Gastroesophageal sphincter (tissue), 4 donors: Measurements from ENCODE around the gene TRIM45. TPM values are rescaled to one million over a fixed set of nuclear protein-coding genes. Genes with fewer than 3 reads are reported as not detected.

Experiments
- ATAC-seq: fragments of 150-250 bp; one replicate; pipeline ENCODE4 v1.9.1; 2016; ENCODE audit warnings: mild to moderate bottlenecking, moderate library complexity
- H3K27ac ChIP-seq, 4 donors: fragments of 200-600 bp; sonication (generic) in 3 of 4; 1 replicate in 3 of 4; 2 replicates in 1 of 4; pipeline ENCODE4 v1.5.1; 2016 to 2019
- H3K27me3 ChIP-seq: fragments of 200-600 bp; sonication (generic); one replicate; pipeline ENCODE4 v1.5.1; 2019
- H3K36me3 ChIP-seq, 2 donors: fragments of 200-600 bp; sonication (generic); one replicate each; pipeline ENCODE4 v1.5.1; 2019; ENCODE audit warnings: control low read depth in 1 of 2
- H3K4me1 ChIP-seq, 3 donors: fragments of 200-600 bp; sonication (generic); 1 replicate in 2 of 3; 2 replicates in 1 of 3; pipeline ENCODE4 v1.5.1; 2016 to 2019; ENCODE audit warnings: control low read depth in 2 of 3
- H3K4me3 ChIP-seq, 2 donors: fragments of 200-600 bp; sonication (generic); one replicate each; pipeline ENCODE4 v1.5.1; 2019; ENCODE audit warnings: mild to moderate bottlenecking in 1 of 2, moderate library complexity in 1 of 2
- H3K9me3 ChIP-seq, 3 donors: fragments of 200-600 bp; sonication (generic); one replicate each; pipeline ENCODE4 v1.5.1; 2017 to 2019; ENCODE audit warnings: control low read depth in 2 of 3
- EP300 ChIP-seq: sonication (generic); formaldehyde crosslinking; IDR thresholded peaks from one replicate; pipeline ENCODE4 v1.6.1; 2017; ENCODE audit warnings: antibody characterized with exemption, mild to moderate bottlenecking
- POLR2A ChIP-seq, 2 donors: fragments of 450-650 bp; IDR thresholded peaks; one replicate each; pipeline ENCODE4 v1.6.1; 2017; ENCODE audit warnings: antibody characterized with exemption in 2 of 2, mild to moderate bottlenecking in 2 of 2, moderate library complexity in 1 of 2
- POLR2AphosphoS5 ChIP-seq: sonication (generic); formaldehyde crosslinking; IDR thresholded peaks from one replicate; pipeline ENCODE4 v1.6.1; 2017; ENCODE audit warnings: antibody characterized with exemption
- WGBS, 2 donors: methylation state at CpG; one replicate each; pipeline ENCODE4 v1.1.5; 2018; ENCODE audit warnings: low coverage in 1 of 2; 5-methylcytosine and 5-hydroxymethylcytosine counted together
- total RNA-seq, 4 donors: library from RNA; depleted of rRNA; stranded (reverse); fragments of >200 nt; gene quantifications; one replicate each; pipeline ENCODE4 v1.1.0, GENCODE V29; 2016
- TF ChIP-seq, protein P1 (sequence below), 4 experiments: fragments of 200-600 bp in 2 of 4; fragments of 450-650 bp in 2 of 4; sonication (generic) in 1 of 4; IDR thresholded peaks; one replicate each; pipeline ENCODE4 v1.5.1; 2017 to 2019; ENCODE audit warnings: antibody characterized with exemption in 4 of 4, mild to moderate bottlenecking in 2 of 4, moderate library complexity in 2 of 4

The TRIM45 gene
- total RNA-seq, 4 donors from 2014 or later, result 1.3 to 5.1 (median 3.1) TPM

DNA sequence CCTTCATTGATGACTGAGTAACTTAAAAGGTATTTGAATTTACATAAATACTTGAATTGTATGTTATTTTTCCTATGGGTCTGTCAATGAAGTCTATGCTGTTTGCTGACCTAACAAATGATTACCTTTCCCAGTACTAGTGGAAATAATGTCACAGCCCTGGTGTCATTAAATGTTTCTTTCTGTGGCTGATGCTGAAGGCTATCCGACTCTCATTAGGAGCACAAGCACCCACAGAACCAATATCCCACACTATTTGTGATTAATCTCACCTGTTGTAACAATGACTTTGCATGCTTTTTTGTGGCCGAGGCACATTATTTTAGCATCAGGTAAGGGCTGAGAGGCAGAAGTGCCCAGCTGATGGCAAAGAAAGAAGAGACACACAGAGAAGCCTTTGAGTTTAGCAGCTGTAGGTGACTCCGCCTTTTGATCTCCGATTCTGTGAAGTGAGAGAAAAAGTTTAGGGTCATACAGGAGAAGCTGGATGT, 25.8 kb upstream of the TRIM45 start:
- peaks cover 8% of the 10 kb centered on the region for H3K27me3 ChIP-seq
- no peaks in the 10 kb centered on the region for H3K4me1 ChIP-seq
- ATAC-seq, result no peak
- 59 to 80% methylated on average over 3 to 4 of the region's 4 CpGs for WGBS, 2 donors
- H3K9me3 ChIP-seq, result no peaks in the 10 kb centered on the region
- H3K27ac ChIP-seq, result no peak overlapping the region
- TF ChIP-seq, protein P1, sequence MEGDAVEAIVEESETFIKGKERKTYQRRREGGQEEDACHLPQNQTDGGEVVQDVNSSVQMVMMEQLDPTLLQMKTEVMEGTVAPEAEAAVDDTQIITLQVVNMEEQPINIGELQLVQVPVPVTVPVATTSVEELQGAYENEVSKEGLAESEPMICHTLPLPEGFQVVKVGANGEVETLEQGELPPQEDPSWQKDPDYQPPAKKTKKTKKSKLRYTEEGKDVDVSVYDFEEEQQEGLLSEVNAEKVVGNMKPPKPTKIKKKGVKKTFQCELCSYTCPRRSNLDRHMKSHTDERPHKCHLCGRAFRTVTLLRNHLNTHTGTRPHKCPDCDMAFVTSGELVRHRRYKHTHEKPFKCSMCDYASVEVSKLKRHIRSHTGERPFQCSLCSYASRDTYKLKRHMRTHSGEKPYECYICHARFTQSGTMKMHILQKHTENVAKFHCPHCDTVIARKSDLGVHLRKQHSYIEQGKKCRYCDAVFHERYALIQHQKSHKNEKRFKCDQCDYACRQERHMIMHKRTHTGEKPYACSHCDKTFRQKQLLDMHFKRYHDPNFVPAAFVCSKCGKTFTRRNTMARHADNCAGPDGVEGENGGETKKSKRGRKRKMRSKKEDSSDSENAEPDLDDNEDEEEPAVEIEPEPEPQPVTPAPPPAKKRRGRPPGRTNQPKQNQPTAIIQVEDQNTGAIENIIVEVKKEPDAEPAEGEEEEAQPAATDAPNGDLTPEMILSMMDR (IDR thresholded peaks at IDR 0.05), result no peak
- TF ChIP-seq POLR2A (IDR thresholded peaks at IDR 0.05), result no peak
- no peak for TF ChIP-seq EP300
- no peak for TF ChIP-seq POLR2AphosphoS5
- no peak overlapping the region for H3K4me3 ChIP-seq
- no peaks in the 10 kb centered on the region for H3K36me3 ChIP-seq

DNA sequence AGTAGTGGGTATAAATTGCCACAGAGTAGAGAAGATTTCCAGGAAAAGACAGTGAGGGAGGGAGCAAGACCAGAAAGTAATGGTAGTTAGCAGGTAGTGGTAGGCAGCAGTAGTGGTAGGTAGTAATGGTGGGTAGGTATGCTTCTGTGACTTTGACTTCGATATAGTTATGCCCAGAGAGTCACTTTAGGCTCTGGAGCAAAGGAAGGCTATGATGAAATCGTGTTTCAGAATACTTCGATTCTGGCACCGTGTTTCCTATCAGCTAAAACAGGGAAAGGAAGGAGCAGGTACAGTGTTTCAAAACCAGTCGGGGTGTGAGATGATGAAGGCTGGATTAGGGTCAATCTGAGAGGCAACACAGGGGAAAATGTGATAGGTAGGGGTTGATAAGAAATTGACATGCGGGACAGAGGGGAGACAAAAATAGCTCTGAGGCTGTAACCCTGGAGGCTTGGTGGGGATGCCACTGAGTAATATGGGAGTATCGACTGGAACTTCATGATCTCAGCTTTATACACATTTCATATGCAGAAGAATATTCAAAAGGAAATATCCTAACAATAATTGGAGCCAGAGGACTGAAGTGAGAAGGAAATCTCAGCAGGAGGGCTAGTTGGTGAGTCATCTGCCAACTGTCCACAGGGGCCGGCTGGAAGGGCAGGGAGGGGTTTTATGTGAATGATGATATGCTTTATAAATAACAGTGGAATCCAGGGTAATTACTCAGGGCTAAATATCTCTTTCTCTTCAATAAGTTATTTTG, 25.2 kb upstream of the TRIM45 start:
- Histone ChIP-seq H3K36me3 (no peaks in the 10 kb centered on the region), H3K4me3 (no peak overlapping the region), H3K4me1 (no peaks in the 10 kb centered on the region), H3K27me3 (peaks cover 8% of the 10 kb centered on the region), H3K9me3 (no peaks in the 10 kb centered on the region), H3K27ac (no peak overlapping the region)
- TF ChIP-seq POLR2AphosphoS5, result no peak
- TF ChIP-seq, protein P1 (IDR thresholded peaks at IDR 0.05), result no peak
- TF ChIP-seq EP300, result no peak
- TF ChIP-seq POLR2A (IDR thresholded peaks at IDR 0.05), result no peak
- ATAC-seq, result no peak
- WGBS, 2 donors, result 51 to 65% methylated on average over 4 to 8 of the region's 8 CpGs

DNA sequence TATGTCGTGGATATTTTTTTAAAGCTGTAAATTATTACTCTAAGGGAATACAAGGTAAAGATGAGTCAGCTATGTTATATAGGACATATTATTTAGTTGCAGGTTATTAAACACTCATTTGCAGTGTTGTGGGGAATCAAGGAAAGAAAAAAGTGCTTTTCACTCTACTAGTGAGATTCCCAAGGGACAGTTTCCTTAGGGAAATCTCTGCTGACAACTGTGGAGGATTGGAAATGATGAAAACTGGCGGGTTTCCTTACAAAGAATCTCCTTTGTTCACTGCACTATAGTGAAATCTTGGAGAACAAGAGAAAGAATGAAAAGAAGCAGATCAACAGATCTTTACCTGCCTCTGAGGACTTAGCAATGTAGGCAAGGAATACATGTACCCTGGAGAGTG, 24.5 kb upstream of the TRIM45 start:
- H3K9me3 ChIP-seq, result no peaks in the 10 kb centered on the region
- no peak overlapping the region for H3K27ac ChIP-seq
- no peaks in the 10 kb centered on the region for H3K36me3 ChIP-seq
- TF ChIP-seq, protein P1 (IDR thresholded peaks at IDR 0.05), result no peak
- TF ChIP-seq POLR2A (IDR thresholded peaks at IDR 0.05), result no peak
- no peak for TF ChIP-seq POLR2AphosphoS5
- TF ChIP-seq EP300, result no peak
- WGBS, 2 donors, result 59 to 100% methylated on average over 2 of the region's 2 CpGs
- H3K27me3 ChIP-seq, result peaks cover 8% of the 10 kb centered on the region
- no peaks in the 10 kb centered on the region for H3K4me1 ChIP-seq
- H3K4me3 ChIP-seq, result no peak overlapping the region
- ATAC-seq, result no peak

DNA sequence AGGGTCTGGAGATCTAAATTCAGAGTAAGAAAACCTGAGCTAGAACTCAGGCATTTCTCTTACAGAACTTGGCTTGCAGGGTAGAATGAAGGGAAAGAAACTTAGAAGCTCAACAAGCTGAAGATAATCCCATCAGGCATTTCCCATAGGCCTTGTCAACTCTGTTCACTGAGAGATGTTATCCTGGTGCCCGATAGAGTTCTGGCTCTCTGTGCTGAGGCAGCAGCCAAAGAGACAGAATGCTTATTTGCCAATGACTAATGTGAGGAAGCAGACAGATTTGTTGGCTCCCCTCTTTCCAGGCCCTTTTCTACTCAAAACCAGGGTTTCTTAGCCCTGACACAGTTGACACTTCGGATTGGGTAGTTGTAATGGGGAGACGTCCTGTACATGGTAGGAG, 22.3 kb upstream of the TRIM45 start:
- no peaks in the 10 kb centered on the region for H3K4me1 ChIP-seq
- WGBS, 2 donors, result 82% methylated on average over 2 of the region's 3 CpGs; no CpG with 5 or more reads in 1 of the 2 donors
- no peak for ATAC-seq
- H3K4me3 ChIP-seq, result no peak overlapping the region
- TF ChIP-seq, protein P1 (IDR thresholded peaks at IDR 0.05), result no peak
- no peak for TF ChIP-seq POLR2A (IDR thresholded peaks at IDR 0.05)
- TF ChIP-seq POLR2AphosphoS5, result no peak
- TF ChIP-seq EP300, result no peak
- H3K27ac ChIP-seq, result no peak overlapping the region
- H3K9me3 ChIP-seq, result no peaks in the 10 kb centered on the region
- peaks cover 8% of the 10 kb centered on the region for H3K27me3 ChIP-seq
- no peaks in the 10 kb centered on the region for H3K36me3 ChIP-seq

DNA sequence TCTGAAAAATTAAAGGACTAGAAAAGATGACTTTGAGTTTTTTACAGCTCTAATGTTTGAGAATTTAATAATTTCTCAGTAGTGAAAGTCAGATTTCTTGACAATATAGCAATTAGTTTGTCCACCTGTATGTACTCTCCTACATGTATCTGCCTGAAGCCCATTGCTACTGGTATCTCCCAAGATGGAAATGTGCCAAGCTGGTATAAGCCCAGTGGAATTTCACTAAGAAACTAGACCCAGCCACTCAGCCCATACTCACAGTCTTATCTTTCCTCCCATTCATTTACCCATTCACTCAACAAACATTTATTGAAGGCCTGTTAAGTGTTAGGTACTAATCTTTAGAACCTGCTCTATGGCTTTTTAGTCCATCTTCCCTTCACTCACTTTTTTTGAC, 21.6 kb upstream of the TRIM45 start:
- Histone ChIP-seq H3K4me3 (no peak overlapping the region), H3K36me3 (no peaks in the 10 kb centered on the region), H3K27me3 (peaks cover 8% of the 10 kb centered on the region), H3K4me1 (no peaks in the 10 kb centered on the region), H3K9me3 (no peaks in the 10 kb centered on the region), H3K27ac (no peak overlapping the region)
- no peak for ATAC-seq
- TF ChIP-seq POLR2A (IDR thresholded peaks at IDR 0.05) (no peak), POLR2AphosphoS5 (no peak), EP300 (no peak)
- TF ChIP-seq, protein P1 (IDR thresholded peaks at IDR 0.05), result no peak
